ENCODE data around the gene WDR31.
"Not testable (repeated sequence)": the region's sequence is repeated elsewhere in the genome, so short reads cannot be mapped to it uniquely, and the experiment has no call there.

Gene WDR31

DNA sequence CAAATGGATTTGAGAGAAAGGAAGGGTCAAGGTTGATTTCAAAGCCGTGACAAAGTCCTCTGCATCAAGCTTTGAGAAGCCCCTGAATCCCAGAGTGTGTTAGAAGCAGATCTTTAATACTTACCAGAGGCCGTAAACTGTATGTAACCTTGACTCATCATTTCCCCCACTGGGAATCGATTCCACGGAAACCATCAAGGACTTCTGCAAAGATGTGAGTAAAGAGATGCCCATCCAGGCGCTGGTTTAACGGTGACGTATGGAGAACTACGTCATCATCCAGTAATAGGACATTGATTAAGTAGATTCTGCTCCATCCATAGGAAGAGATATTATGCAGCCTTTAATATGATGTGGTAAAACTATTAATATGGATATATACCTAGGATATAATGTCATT, 38.5 kb downstream of the WDR31 start:
- CTCF ChIA-PET, result interaction anchor here (0.6 kb wide), 1 partner anchor 368 kb away, joined by 3 read pairs; no protein-coding TSS in a partner anchor
- POLR2A ChIA-PET (ENCODE audit: low non-redundant PET), result no interaction called here
- no peak overlapping the region for H3K27ac ChIP-seq

DNA sequence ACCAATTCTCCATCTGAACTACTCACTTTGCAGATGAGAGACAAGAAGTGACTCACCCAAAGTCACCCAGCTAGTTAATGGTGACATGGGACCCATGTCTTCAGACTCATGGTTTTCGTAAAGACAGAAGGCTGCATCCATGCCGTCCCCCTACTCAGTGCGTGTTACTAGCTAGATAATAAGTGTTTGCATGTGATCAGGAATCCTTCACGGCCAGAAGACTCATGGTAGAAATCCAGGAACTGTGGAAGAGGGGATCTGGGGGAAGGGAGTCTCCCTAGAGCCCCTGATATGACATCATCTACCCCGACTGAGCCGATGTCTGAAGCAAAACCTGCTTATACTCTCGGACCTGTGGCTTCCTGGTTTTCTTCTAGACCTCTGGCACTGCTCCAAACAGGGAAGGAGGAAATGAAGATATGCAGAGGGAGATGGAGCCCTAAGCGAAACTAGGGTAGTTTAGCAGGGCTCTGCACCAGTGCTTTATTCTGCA, 40.2 kb downstream of the WDR31 start:
- TF ChIP-seq, protein P1, sequence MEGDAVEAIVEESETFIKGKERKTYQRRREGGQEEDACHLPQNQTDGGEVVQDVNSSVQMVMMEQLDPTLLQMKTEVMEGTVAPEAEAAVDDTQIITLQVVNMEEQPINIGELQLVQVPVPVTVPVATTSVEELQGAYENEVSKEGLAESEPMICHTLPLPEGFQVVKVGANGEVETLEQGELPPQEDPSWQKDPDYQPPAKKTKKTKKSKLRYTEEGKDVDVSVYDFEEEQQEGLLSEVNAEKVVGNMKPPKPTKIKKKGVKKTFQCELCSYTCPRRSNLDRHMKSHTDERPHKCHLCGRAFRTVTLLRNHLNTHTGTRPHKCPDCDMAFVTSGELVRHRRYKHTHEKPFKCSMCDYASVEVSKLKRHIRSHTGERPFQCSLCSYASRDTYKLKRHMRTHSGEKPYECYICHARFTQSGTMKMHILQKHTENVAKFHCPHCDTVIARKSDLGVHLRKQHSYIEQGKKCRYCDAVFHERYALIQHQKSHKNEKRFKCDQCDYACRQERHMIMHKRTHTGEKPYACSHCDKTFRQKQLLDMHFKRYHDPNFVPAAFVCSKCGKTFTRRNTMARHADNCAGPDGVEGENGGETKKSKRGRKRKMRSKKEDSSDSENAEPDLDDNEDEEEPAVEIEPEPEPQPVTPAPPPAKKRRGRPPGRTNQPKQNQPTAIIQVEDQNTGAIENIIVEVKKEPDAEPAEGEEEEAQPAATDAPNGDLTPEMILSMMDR (conservative IDR thresholded peaks at IDR 0.05; ENCODE audit: low read depth), result no peak
- ChIA-PET CTCF (no interaction called here), POLR2A (ENCODE audit: low non-redundant PET) (no interaction called here)
- DNase-seq (ENCODE audit: low spot score), result no peak
- no peak overlapping the region for H3K27ac ChIP-seq

More for the DNA sequence above, 38.5 kb downstream of the WDR31 start:
- TF ChIP-seq, protein P1 (conservative IDR thresholded peaks at IDR 0.05; ENCODE audit: low read depth), result no peak
- no peak for DNase-seq (ENCODE audit: low spot score)

DNA sequence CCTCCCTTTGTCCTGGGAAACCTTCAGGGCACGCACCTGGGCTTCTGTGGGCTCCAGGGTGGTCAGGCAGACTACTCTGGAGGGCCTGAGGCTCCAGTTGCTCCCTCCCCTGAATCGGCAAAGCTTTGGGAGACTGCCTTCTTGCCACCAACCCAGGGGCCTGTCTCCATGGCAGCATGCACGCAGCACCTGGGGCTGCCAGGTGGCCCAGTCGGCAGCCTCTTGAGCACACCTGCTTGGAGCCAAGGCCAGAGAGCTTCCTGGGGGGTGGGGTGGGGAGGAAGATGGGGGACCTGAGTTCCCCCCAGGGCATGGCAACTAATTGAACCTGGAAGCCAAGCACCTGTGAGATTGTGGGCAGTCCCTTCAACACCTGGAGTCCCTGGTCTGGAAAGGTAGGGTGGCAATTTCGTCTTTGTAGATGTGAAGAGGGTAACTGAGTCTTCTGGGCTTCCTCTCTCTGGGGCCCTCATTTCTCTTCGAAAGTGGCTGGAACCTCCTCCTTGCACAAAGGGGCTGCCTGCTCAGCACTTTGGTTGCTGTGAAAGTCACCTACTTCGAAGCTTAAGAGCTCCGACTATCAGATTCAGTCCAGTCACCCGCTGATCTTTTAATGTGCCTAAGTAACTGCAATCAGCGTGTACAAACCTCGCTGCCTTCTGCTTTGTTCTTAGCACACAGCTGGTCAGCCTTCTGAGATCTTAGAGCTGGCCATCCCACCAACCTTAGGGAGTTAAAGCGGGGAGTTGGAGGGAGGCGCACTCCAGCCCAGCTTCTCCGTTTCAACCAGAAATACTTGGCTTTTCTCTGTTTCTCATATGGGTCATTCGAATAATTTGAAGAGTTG, 40.9 kb downstream of the WDR31 start:
- H3K27ac ChIP-seq, result no peak overlapping the region
- POLR2A ChIA-PET (ENCODE audit: low non-redundant PET), result no interaction called here
- TF ChIP-seq, protein P1 (conservative IDR thresholded peaks at IDR 0.05; ENCODE audit: low read depth), result no peak
- no peak for DNase-seq (ENCODE audit: low spot score)
- CTCF ChIA-PET, result interaction anchor here (1.0 kb wide), 1 partner anchor 102 kb away, joined by 3 read pairs; the partner anchor contains the start of gene ALAD

DNA sequence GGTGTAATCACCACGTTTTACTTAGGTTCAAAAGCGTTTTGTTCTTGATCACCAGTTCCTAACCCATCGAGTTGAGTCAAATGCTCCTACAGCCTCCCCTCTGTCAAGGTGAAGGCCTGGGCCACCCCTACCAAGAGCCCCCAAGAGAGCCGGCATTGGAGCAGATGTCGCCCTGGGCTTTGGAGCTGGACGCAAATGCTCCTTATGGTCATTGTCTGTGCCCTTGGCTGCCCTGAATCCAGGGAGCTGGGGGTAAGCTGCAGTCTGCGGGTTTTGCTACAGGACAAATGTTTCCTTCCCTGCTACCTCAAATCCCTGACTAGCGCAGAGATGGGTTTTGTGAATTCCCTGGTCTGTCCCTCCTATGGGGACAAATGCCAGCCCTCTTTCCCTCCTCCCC, 41.8 kb downstream of the WDR31 start:
- no peak for DNase-seq (ENCODE audit: low spot score)
- POLR2A ChIA-PET (ENCODE audit: low non-redundant PET), result no interaction called here
- TF ChIP-seq, protein P1 (conservative IDR thresholded peaks at IDR 0.05; ENCODE audit: low read depth), result no peak
- H3K27ac ChIP-seq, result no peak overlapping the region
- CTCF ChIA-PET, result interaction anchor here (0.6 to 1.0 kb wide), 2 partner anchors 103 to 1213 kb away, joined by 3 read pairs; partner anchors contain the start of gene ALAD

DNA sequence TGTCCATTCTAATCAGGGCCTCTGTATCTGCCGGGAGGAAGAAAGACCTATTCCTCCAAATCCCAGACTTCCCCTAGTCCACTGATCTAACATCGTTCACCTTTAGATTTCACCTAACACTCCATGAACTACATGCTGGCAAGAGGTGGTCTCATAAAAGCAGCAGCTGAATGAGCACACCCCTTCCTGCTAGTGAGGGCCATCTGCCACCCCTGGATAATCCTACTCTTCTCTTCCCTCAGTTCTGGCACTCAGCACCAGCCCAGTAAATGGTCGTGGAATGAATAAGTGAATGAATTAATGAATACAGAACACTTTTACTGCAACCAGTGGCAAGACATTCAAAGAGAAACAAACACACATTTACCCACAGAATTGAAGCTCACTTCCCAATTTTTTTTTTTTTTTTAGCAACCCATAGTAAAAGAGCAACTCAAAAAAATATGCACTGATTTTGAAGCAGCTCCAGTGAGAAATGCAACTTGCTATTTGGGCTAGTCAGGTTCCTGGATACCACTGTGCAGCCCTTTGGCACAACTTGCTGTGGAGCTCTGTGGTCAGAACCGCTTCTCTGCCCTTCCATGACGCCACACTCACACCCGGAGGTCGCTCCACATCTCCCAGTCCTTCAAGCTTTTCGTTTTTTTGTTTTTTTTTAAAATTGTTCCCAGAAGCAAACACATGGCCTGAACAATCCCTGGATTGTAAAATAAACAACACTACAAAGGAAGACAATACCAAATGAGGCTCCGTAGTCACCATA, 43.1 kb downstream of the WDR31 start:
- no peak overlapping the region for H3K27ac ChIP-seq
- CTCF ChIA-PET, result interaction anchor here (0.6 to 1.1 kb wide), 5 partner anchors 11 to 361 kb away, joined by 3 to 5 read pairs (median 5); no protein-coding TSS in a partner anchor
- POLR2A ChIA-PET (ENCODE audit: low non-redundant PET), result no interaction called here
- DNase-seq (ENCODE audit: low spot score), result no peak
- TF ChIP-seq, protein P1 (conservative IDR thresholded peaks at IDR 0.05; ENCODE audit: low read depth), result no peak

DNA sequence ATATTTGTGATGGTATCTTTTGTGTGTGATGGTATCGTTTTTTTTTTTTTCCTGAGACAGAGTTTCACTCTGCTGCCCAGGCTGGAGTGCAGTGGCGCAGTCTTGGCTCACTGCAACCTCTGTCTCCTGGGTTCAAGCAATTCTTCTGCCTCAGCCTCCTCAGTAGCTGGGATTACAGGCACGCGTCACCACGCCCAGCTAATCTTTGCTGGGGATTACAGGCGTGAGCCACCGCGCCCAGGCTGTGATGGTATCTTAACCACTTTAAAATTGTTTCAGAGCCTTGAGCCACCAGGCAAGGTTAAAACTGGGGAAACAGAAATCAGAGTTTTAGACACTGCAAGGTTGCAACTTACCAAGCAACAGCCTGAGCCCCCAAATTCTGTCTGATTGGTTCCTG, 43.8 kb downstream of the WDR31 start:
- CTCF ChIA-PET; DNase-seq (ENCODE audit: low spot score); H3K27ac ChIP-seq: not testable (repeated sequence)
- POLR2A ChIA-PET (ENCODE audit: low non-redundant PET), result interaction anchor here (1.6 kb wide), 1 partner anchor 21 kb away, joined by 3 read pairs; the partner anchor contains the start of genes CDC26 and PRPF4
